GM20000 (cell line): ENCODE data around the gene KCNQ1.

Source experiments
- DNase-seq: peaks from one replicate; pipeline ENCODE4 v3.0.0; 2012; ENCODE audit warnings: low spot score
- TF ChIP-seq, protein P1 (sequence below): IDR thresholded peaks from 2 replicates; pipeline ENCODE4 v1.5.1; 2012; ENCODE audit warnings: mild to moderate bottlenecking, control low read depth; ENCODE audit errors: extremely low read depth, missing control alignments

Gene KCNQ1

DNA sequence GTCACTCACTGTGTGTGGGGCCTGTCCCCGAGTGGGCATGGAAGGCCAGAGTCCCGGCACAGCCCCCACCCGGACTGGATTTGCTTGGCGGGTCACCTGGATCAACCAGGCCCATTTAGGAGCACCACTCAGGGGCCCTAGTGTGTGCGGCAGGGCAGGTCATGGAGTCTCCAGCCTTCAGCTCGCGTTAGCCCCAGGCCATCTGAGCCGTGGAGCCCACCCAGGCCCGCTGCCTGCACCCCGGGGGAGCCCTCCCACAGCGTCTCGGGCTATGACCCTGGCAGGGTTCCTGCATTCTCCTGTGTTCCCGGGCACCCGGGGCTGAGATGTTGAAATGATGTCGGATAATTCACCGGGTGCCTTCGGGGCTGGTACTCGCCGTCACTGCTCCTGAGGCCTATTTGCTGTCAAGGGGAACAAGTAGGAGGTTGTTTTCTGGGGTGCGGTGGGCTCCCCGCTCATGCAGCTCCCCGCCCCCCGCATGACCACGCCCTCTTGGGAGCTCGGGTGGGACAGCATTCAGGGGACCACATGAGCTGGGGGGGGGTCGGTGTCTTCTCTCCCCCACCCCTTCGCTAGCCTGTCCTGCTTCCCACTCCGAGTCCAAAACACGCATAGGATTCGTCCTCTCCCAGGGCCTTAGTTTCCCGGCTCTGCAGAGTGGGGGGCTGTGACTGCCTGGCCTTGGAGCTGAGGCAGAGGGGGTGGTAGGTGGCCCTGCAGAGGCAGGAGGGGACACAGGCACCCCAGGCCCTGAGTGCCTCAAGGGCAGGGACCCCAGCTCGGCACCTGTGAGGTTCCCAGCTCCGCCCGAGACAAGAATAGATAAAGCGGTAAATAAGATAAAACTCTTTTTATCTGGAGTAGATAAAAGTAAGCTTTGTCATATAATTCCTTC is 77.2 kb downstream of the KCNQ1 start:
- TF ChIP-seq, protein P1, sequence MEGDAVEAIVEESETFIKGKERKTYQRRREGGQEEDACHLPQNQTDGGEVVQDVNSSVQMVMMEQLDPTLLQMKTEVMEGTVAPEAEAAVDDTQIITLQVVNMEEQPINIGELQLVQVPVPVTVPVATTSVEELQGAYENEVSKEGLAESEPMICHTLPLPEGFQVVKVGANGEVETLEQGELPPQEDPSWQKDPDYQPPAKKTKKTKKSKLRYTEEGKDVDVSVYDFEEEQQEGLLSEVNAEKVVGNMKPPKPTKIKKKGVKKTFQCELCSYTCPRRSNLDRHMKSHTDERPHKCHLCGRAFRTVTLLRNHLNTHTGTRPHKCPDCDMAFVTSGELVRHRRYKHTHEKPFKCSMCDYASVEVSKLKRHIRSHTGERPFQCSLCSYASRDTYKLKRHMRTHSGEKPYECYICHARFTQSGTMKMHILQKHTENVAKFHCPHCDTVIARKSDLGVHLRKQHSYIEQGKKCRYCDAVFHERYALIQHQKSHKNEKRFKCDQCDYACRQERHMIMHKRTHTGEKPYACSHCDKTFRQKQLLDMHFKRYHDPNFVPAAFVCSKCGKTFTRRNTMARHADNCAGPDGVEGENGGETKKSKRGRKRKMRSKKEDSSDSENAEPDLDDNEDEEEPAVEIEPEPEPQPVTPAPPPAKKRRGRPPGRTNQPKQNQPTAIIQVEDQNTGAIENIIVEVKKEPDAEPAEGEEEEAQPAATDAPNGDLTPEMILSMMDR = no peak
- DNase-seq = no peak

DNA sequence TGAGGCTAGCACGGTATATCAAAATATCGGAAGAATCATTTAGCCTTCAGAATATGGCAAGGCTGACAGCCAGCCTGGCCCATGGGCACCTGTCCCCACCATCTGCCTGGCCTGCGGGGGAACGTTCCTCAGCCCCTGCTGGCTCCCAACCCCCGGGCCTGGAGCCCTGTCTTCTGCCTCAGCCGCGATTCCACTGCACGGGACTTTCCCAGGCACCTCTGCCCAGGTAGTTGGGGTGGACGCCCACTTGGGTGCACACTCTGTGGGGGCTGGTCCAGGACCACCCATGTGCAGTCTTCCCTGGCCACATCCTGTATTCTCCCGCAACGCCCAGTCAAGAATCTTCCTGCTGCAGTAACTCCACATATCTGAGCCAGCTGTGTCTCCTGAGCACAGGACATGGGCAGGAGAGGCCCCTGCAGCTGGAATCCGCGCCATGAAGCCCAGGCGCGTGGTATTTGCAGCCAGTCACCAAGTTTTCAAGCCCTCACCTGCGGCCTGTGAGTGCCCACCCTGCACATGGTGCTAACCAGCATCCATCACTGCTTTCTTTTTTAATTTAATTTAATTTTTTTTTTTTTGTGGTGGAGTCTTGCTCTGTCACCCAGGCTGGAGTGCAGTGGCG is 77.9 kb downstream of the KCNQ1 start:
- no peak for DNase-seq
- TF ChIP-seq, protein P1 = no peak

DNA sequence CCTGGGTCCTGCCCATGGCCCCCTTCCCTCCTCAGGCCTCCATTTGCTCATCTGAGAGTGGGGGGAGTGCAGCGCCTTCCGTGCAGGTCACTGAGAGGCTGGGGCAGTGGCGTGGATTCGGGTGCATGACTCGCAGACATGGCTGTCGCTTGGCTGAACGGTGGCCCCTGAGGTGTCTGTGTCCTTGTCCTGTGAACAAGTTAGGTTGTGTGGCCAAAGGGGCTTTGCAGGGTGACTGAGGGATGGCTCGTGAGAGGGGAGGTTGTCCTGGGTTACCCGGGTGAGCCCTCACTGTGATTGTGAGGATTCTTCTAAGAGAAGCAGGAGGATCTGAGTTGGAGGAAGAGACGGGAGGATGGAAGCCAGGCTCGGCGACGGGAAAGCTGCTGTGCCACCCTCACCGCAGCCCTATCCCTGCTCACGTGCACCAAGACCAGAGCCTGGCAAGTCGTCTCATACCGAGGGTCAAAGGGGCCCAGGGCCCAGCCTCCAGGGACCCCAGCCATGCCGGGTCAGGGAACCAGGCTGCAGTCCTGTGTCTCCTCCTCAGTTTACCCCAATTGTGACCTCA is 79.1 kb downstream of the KCNQ1 start:
- DNase-seq = no peak
- TF ChIP-seq, protein P1 = no peak

DNA sequence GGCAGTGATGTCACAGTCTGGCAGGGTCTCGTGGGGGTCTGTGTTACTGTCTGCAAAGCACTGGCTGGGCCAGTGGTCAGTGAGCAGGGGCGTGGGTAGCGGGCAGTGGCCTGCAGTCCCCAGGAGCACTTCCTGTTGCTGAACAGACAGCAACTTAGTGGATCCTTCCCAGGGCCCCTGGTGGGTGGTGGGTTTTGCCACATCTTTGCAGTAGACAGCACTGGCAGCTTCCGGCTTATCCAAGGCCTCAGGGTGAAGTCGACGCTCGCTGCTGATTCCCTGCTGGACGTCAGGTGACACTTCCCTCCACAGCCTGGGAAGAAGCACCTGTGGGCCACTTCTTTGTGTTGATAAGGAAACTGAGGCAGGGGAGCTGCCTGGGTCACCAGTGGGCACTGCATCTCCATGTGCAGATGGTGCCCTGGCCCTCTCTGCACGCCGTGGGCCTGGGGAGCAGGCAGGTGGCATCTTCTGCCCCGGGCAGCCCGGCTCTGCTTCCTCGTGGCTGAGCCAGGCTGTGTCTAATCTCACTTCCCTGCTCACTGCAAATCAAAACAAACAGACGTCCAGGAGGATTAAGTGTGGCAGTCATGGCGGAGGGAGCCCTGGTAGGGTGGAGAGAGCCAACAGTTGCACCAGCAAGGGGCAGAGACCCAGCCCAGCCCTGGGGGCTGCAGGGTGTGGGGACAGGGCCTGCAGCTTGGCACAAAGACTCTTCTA is 79.8 kb downstream of the KCNQ1 start:
- no peak for DNase-seq
- TF ChIP-seq, protein P1 = no peak

DNA sequence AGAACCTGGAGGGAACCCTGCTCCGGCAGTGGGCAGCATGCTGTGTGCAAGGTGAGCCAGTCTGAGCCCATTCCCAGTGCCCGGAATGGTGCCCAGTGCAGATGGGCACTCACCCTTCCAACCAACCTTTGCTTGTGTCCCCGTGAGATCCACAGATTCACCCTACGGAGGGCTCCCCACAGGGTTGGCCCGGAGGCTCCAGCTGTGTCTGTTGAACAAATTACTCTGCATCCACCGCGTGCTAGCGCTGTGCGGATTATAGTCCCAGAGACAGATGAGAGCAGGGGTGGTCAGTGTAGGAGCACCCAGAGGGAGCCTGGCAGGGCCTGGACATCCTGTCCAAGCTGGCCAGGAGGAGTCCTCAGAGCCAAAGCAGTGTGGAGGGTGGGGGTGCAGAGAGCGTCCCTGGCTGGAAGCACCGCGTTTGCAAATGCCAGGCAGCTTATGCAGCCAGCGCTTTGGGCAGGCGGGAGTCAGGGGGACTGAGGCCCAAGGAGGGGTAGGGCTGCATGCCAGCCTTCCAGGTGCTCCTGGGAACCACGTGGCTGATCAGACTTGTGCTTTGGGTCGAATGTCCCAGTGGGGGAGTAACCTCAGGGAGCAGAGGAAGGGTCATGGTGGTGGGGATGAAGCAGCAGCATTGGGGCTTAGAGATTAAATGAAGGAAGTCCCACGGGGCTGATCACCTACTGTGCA is 80.5 kb downstream of the KCNQ1 start:
- DNase-seq = no peak
- TF ChIP-seq, protein P1 = no peak

DNA sequence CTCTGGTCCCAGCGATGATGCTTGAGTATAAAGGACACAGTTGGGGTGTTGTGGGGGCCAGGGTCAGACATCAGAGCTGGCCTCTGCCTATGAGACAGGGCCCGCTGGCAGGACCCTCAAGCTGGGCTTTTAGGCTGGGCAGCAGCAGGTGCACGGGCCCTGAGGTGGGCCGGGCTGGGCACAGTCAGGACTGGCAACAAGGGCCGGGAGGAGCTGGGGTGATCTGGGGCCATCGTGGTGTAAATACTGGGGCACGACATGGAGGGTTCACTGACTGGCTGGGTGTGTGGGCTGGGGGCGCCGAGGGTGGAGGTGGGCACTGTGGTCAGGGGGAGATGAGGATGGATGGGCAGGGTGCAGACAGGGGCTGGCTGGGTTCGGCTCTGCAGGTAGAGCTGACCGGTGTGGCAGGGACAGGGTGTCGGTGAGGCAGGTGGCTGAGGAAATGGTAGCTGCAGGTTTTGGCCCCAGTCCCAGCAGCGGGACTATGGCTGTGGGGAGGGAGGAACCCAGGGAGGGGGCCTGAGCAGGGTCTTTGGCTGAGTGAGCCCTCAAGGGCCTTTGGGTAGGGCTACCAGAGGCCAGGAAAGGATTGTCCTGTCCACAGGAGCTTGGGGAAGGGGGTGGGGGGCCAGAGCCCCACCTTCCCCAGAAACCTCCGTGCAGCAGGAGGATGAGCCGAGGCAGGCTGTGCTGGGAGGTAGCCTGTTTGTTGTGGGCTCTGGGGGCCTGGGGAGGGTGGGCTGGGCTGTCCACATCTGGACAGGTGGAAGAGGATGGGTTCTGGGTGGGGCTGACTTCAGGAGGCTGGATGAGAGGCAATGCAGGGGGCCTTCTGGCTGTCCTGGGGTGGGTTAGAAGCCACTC is 81.4 kb downstream of the KCNQ1 start:
- TF ChIP-seq, protein P1 = no peak
- no peak for DNase-seq
